GM23338 (cell line): ENCODE measurements around the gene SH3D21. TPM values are rescaled to one million over a fixed set of nuclear protein-coding genes. Genes with fewer than 3 reads are reported as not detected.

ENCODE experiments used
- ATAC-seq: fragments of 200-7000 bp; cut with Tn5 transposase; 3 replicates; pipeline ENCODE4 v1.9.1; 2020
- DNase-seq: peaks from one replicate; pipeline ENCODE4 v3.0.0-alpha.2; 2015; ENCODE audit warnings: low spot score
- H2AFZ ChIP-seq: fragments of 200-600 bp; sonication (generic); 2 replicates; pipeline ENCODE4 v1.8.0; 2016; ENCODE audit warnings: antibody characterized with exemption, mild to moderate bottlenecking, moderate library complexity
- H3F3A ChIP-seq: fragments of 200-600 bp; sonication (generic); replicated peaks from 2 replicates; pipeline ENCODE4 v1.8.0; 2017; ENCODE audit warnings: antibody characterized with exemption, mixed run types, low read depth
- H3K27ac ChIP-seq: fragments of 200-600 bp; sonication (generic); 2 replicates; pipeline ENCODE4 v1.6.1; 2016; ENCODE audit warnings: low read depth
- H3K27me3 ChIP-seq: fragments of 200-600 bp; sonication (generic); 2 replicates; pipeline ENCODE4 v1.8.0; 2016; ENCODE audit warnings: mild to moderate bottlenecking, mixed run types, moderate library complexity; ENCODE audit not compliant: insufficient read depth
- H3K36me3 ChIP-seq: fragments of 200-600 bp; sonication (generic); 2 replicates; pipeline ENCODE4 v1.8.0; 2016; ENCODE audit warnings: mild to moderate bottlenecking; ENCODE audit not compliant: insufficient read depth
- H3K4me1 ChIP-seq: fragments of 200-600 bp; sonication (generic); 2 replicates; pipeline ENCODE4 v1.8.0; 2016; ENCODE audit warnings: mild to moderate bottlenecking, moderate library complexity; ENCODE audit not compliant: insufficient read depth
- H3K4me2 ChIP-seq: fragments of 200-600 bp; sonication (generic); 2 replicates; pipeline ENCODE4 v1.7.1; 2017; ENCODE audit warnings: mixed run types
- H3K4me3 ChIP-seq: fragments of 200-600 bp; sonication (generic); 2 replicates; pipeline ENCODE4 v1.6.1; 2016; ENCODE audit warnings: mixed run types
- H3K79me2 ChIP-seq: fragments of 200-600 bp; sonication (generic); replicated peaks from 2 replicates; pipeline ENCODE4 v1.8.0; 2017; ENCODE audit warnings: mild to moderate bottlenecking; ENCODE audit not compliant: insufficient read depth
- H3K9me2 ChIP-seq: fragments of 200-600 bp; sonication (generic); 2 replicates; pipeline ENCODE4 v1.8.0; 2017; ENCODE audit not compliant: insufficient read depth
- H4K20me1 ChIP-seq: fragments of 200-600 bp; sonication (generic); replicated peaks from 2 replicates; pipeline ENCODE4 v1.8.0; 2017; ENCODE audit warnings: mild to moderate bottlenecking; ENCODE audit not compliant: insufficient read depth
- H3K27ac Mint-ChIP-seq: 2 replicates; pipeline ENCODE4 v1.8.0; 2020; ENCODE audit warnings: inconsistent platforms, mild to moderate bottlenecking, moderate library complexity, mixed read lengths
- H3K27me3 Mint-ChIP-seq: 3 replicates; pipeline ENCODE4 v1.8.0; 2022; ENCODE audit warnings: low read depth, mild to moderate bottlenecking, moderate library complexity, mixed read lengths, inconsistent platforms; ENCODE audit not compliant: insufficient read depth, poor library complexity
- H3K36me3 Mint-ChIP-seq: 3 replicates; pipeline ENCODE4 v1.8.0; 2021; ENCODE audit warnings: low read depth, mild to moderate bottlenecking, inconsistent platforms, moderate library complexity, mixed read lengths
- H3K4me1 Mint-ChIP-seq: 3 replicates; pipeline ENCODE4 v1.8.0; 2020; ENCODE audit warnings: mild to moderate bottlenecking, inconsistent platforms, mixed read lengths
- H3K4me3 Mint-ChIP-seq: 3 replicates; pipeline ENCODE4 v1.8.0; 2021; ENCODE audit warnings: moderate library complexity, mild to moderate bottlenecking, inconsistent platforms, mixed read lengths
- H3K9me3 Mint-ChIP-seq: 3 replicates; pipeline ENCODE4 v1.8.0; 2020; ENCODE audit warnings: moderate library complexity, mild to moderate bottlenecking, inconsistent platforms, mixed read lengths
- CREB1 ChIP-seq: fragments of 250-450 bp; sonication (Bioruptor Pico); IDR thresholded peaks from 2 replicates; pipeline ENCODE4 v1.5.0; 2020; ENCODE audit warnings: low read depth, mild to moderate bottlenecking, moderate library complexity
- ETS1 ChIP-seq: IDR thresholded peaks from 2 replicates; pipeline ENCODE4 v1.6.1; 2016; ENCODE audit warnings: antibody characterized with exemption
- EZH2 ChIP-seq: fragments of 200-600 bp; sonication (generic); IDR thresholded peaks from one replicate; pipeline ENCODE4 v1.8.0; 2017; ENCODE audit warnings: antibody characterized with exemption, mild to moderate bottlenecking, low read depth; ENCODE audit not compliant: unreplicated experiment
- EZH2phosphoT487 ChIP-seq: fragments of 200-600 bp; sonication (generic); IDR thresholded peaks from one replicate; pipeline ENCODE4 v1.8.1; 2018; ENCODE audit warnings: antibody characterized with exemption; ENCODE audit not compliant: unreplicated experiment
- NANOG ChIP-seq: IDR thresholded peaks from 2 replicates; pipeline ENCODE4 v1.6.1; 2016; ENCODE audit warnings: antibody characterized with exemption, borderline replicate concordance
- POLR2AphosphoS5 ChIP-seq: IDR thresholded peaks from 2 replicates; pipeline ENCODE4 v1.6.1; 2016; ENCODE audit warnings: antibody characterized with exemption, low read depth
- STAT1 ChIP-seq: IDR thresholded peaks from one replicate; pipeline ENCODE4 v1.6.1; 2016; ENCODE audit warnings: antibody characterized with exemption; ENCODE audit not compliant: unreplicated experiment
- ZNF114 ChIP-seq: fragments of 250-450 bp; sonication (Bioruptor Pico); IDR thresholded peaks from 2 replicates; pipeline ENCODE4 v1.5.0; 2020; ENCODE audit warnings: mild to moderate bottlenecking, moderate library complexity
- ZNF462 ChIP-seq: fragments of 250-450 bp; sonication (Bioruptor Pico); IDR thresholded peaks from 2 replicates; pipeline ENCODE4 v1.5.0; 2020; ENCODE audit warnings: mild to moderate bottlenecking, moderate library complexity
- polyA plus RNA-seq: library from polyadenylated mRNA; unstranded; fragments of >200 nt; fragmentation: Nextera tagmentation; extraction: Ambion mirVana; gene quantifications from 2 replicates; pipeline ENCODE4 v1.2.1, GENCODE V29; 2016
- total RNA-seq: library from RNA; depleted of rRNA; stranded (reverse); fragments of >200 nt; shearing (Covaris generic); gene quantifications from 2 replicates; pipeline ENCODE4 v1.2.3, GENCODE V29; 2014
- TF ChIP-seq, protein P1 (sequence below): IDR thresholded peaks from one replicate; pipeline ENCODE4 v1.6.1; 2018; ENCODE audit warnings: antibody characterized with exemption; ENCODE audit not compliant: unreplicated experiment

SH3D21 gene
- total and polyA plus RNA-seq, 2 experiments from 2014 or later: 3.7 to 6.3 TPM

DNA sequence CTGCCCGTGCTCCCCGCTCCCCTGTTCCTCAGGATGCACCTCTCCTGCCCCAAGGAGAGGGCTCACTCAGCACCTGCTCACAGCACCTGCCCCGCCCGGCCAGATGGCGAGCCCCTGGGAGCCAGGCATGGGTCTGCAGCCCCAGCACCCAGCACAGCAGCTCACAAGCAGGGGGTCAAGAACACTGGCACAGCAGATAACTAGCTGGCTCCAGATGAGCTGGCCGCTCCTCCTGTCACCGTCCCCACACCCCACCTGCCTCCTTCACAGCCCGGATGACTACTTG is 38.2 kb downstream of the SH3D21 start:
- Histone ChIP-seq H4K20me1 (no peaks in the 10 kb centered on the region), H3K9me2 (no peaks in the 10 kb centered on the region), H3K27ac (no peak overlapping the region), H3K4me2 (no peak overlapping the region), H3K4me3 (no peak overlapping the region), H3K36me3 (0 out of 2 replicates have a peak, but pooled peaks cover 6% of the 10 kb centered on the region), H3F3A (0 out of 2 replicates have a peak, but pooled peaks cover 4% of the 10 kb centered on the region), H3K27me3 (no peaks in the 10 kb centered on the region), H3K4me1 (no peaks in the 10 kb centered on the region), H3K79me2 (no peaks in the 10 kb centered on the region), H2AFZ (no peak overlapping the region)
- ATAC-seq: no peak
- H3K36me3 Mint-ChIP-seq: peaks cover 39% of the 10 kb centered on the region
- H3K4me3 Mint-ChIP-seq: no peak overlapping the region
- no peak overlapping the region for H3K27ac Mint-ChIP-seq
- no peaks in the 10 kb centered on the region for H3K9me3 Mint-ChIP-seq
- peaks cover 7% of the 10 kb centered on the region for H3K27me3 Mint-ChIP-seq
- DNase-seq: no peak
- no peaks in the 10 kb centered on the region for H3K4me1 Mint-ChIP-seq
- no peak for TF ChIP-seq NANOG
- TF ChIP-seq CREB1 (CRISPR knock-in tag): no peak
- TF ChIP-seq ZNF114: no peak
- no peak for TF ChIP-seq STAT1
- no peak for TF ChIP-seq EZH2phosphoT487

DNA sequence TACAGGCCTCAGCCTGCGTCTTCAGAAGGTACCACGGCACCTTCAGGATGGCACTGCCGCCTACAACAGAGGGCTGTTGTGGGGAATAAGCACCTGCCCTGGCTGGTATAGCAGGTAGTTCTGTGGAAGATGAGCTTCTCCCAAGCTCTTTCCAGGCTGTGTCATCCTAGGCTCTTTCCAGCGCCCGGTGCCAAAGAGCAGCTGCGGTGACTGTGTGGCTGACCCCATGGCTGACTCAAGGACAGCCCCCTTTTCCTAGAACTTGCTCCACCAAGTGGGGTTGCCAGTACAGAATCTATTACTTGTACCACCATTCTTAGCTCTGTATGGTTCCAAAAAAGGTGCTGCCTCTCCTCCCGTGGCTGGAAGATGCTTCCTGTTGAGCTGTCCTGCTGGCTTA is 39.2 kb downstream of the SH3D21 start:
- Histone ChIP-seq H3F3A (no peaks in the 10 kb centered on the region), H2AFZ (no peak overlapping the region), H3K4me3 (no peak overlapping the region), H3K27me3 (no peaks in the 10 kb centered on the region), H3K4me2 (no peak overlapping the region), H3K27ac (no peak overlapping the region), H3K79me2 (no peaks in the 10 kb centered on the region), H3K4me1 (no peaks in the 10 kb centered on the region), H3K9me2 (no peaks in the 10 kb centered on the region), H4K20me1 (no peaks in the 10 kb centered on the region), H3K36me3 (0 out of 2 replicates have a peak, but pooled peaks cover 6% of the 10 kb centered on the region)
- Mint-ChIP-seq H3K4me3 (no peak overlapping the region), H3K9me3 (no peaks in the 10 kb centered on the region), H3K36me3 (peaks cover 41% of the 10 kb centered on the region), H3K4me1 (no peaks in the 10 kb centered on the region), H3K27ac (no peak overlapping the region), H3K27me3 (peaks cover 7% of the 10 kb centered on the region)
- no peak for DNase-seq
- no peak for ATAC-seq
- TF ChIP-seq POLR2AphosphoS5 (no peak), NANOG (no peak), EZH2 (no peak), ETS1 (no peak), STAT1 (no peak), ZNF462 (CRISPR knock-in tag) (no peak)
- TF ChIP-seq, protein P1, sequence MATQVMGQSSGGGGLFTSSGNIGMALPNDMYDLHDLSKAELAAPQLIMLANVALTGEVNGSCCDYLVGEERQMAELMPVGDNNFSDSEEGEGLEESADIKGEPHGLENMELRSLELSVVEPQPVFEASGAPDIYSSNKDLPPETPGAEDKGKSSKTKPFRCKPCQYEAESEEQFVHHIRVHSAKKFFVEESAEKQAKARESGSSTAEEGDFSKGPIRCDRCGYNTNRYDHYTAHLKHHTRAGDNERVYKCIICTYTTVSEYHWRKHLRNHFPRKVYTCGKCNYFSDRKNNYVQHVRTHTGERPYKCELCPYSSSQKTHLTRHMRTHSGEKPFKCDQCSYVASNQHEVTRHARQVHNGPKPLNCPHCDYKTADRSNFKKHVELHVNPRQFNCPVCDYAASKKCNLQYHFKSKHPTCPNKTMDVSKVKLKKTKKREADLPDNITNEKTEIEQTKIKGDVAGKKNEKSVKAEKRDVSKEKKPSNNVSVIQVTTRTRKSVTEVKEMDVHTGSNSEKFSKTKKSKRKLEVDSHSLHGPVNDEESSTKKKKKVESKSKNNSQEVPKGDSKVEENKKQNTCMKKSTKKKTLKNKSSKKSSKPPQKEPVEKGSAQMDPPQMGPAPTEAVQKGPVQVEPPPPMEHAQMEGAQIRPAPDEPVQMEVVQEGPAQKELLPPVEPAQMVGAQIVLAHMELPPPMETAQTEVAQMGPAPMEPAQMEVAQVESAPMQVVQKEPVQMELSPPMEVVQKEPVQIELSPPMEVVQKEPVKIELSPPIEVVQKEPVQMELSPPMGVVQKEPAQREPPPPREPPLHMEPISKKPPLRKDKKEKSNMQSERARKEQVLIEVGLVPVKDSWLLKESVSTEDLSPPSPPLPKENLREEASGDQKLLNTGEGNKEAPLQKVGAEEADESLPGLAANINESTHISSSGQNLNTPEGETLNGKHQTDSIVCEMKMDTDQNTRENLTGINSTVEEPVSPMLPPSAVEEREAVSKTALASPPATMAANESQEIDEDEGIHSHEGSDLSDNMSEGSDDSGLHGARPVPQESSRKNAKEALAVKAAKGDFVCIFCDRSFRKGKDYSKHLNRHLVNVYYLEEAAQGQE: no peak
